Smooth muscle cell (in vitro differentiated cells): ENCODE measurements around the gene ANAPC16. TPM values are rescaled to one million over a fixed set of nuclear protein-coding genes. Genes with fewer than 3 reads are reported as not detected.
"Not testable (repeated sequence)": the region's sequence is repeated elsewhere in the genome, so short reads cannot be mapped to it uniquely, and the experiment has no call there.

Source experiments
- DNase-seq: peaks from one replicate; lab custom pipeline; 2025; ENCODE audit not compliant: unreplicated experiment; lab: John Stamatoyannopoulos, UW
- H2AFZ ChIP-seq: fragments of 200-600 bp; sonication (generic); 2 replicates; pipeline ENCODE4 v1.6.0; 2016; ENCODE audit warnings: antibody characterized with exemption, low read depth, mild to moderate bottlenecking
- H3F3A ChIP-seq: fragments of 200-600 bp; sonication (generic); 2 replicates; pipeline ENCODE4 v1.6.0; 2017; ENCODE audit warnings: antibody characterized with exemption, low read depth
- H3K27ac ChIP-seq: fragments of 200-600 bp; sonication (generic); 2 replicates; pipeline ENCODE4 v1.5.1; 2016; ENCODE audit warnings: low read depth, mild to moderate bottlenecking
- H3K27me3 ChIP-seq: fragments of 200-600 bp; sonication (generic); 2 replicates; pipeline ENCODE4 v1.6.1; 2016; ENCODE audit warnings: low read depth, mild to moderate bottlenecking
- H3K36me3 ChIP-seq: fragments of 200-600 bp; sonication (generic); 2 replicates; pipeline ENCODE4 v1.5.1; 2016; ENCODE audit warnings: low read depth
- H3K4me1 ChIP-seq: fragments of 200-600 bp; sonication (generic); 2 replicates; pipeline ENCODE4 v1.5.1; 2016; ENCODE audit warnings: low read depth
- H3K4me2 ChIP-seq: fragments of 200-600 bp; sonication (generic); 2 replicates; pipeline ENCODE4 v1.6.0; 2016; ENCODE audit warnings: mild to moderate bottlenecking
- H3K4me3 ChIP-seq: fragments of 200-600 bp; sonication (generic); 2 replicates; pipeline ENCODE4 v1.5.1; 2016; ENCODE audit warnings: mild to moderate bottlenecking
- H3K79me2 ChIP-seq: fragments of 200-600 bp; sonication (generic); 2 replicates; pipeline ENCODE4 v1.6.0; 2016; ENCODE audit warnings: low read depth, mild to moderate bottlenecking
- H3K9ac ChIP-seq: fragments of 200-600 bp; sonication (generic); 2 replicates; pipeline ENCODE4 v1.6.0; 2016; ENCODE audit warnings: low read depth
- H3K9me3 ChIP-seq: fragments of 200-600 bp; sonication (generic); replicated peaks from 2 replicates; pipeline ENCODE4 v1.5.1; 2016; ENCODE audit warnings: low read depth
- H4K20me1 ChIP-seq: fragments of 200-600 bp; sonication (generic); 2 replicates; pipeline ENCODE4 v1.6.0; 2016; ENCODE audit warnings: low read depth
- CTCF ChIP-seq: fragments of 200-600 bp; sonication (generic); IDR thresholded peaks from 2 replicates; pipeline ENCODE4 v1.5.1; 2017; ENCODE audit warnings: borderline replicate concordance, mild to moderate bottlenecking, antibody characterized with exemption; ENCODE audit not compliant: insufficient read depth, poor library complexity, severe bottlenecking
- WGBS: methylation state at CpG from one replicate; pipeline ENCODE4 v1.1.7; 2016; ENCODE audit warnings: low lambda C conversion rate; 5-methylcytosine and 5-hydroxymethylcytosine counted together
- polyA plus RNA-seq: library from polyadenylated mRNA; unstranded; fragments of >200 nt; fragmentation: Nextera tagmentation; extraction: Ambion mirVana; gene quantifications from 2 replicates; pipeline ENCODE4 v1.2.1, GENCODE V29; 2016
- total RNA-seq: library from RNA; depleted of rRNA; stranded (reverse); fragments of >200 nt; gene quantifications from 2 replicates; pipeline ENCODE4 v1.2.3, GENCODE V29; 2014

The ANAPC16 gene
- total and polyA plus RNA-seq, 2 experiments from 2014 or later: 76.4 to 81.8 TPM

GRCh38 chr10:72223743-72224101, 7.9 kb downstream of the ANAPC16 start:
- 92% methylated on average over 1 of the region's 1 CpG for WGBS
- no peaks in the 10 kb centered on the region for H3K9me3 ChIP-seq
- H3K4me2 ChIP-seq: no peak overlapping the region
- no peak overlapping the region for H3K27ac ChIP-seq
- H3K27me3 ChIP-seq: no peaks in the 10 kb centered on the region
- H4K20me1 ChIP-seq: no peaks in the 10 kb centered on the region
- H3F3A ChIP-seq: peaks cover 5% of the 10 kb centered on the region
- no peak for DNase-seq
- H3K9ac ChIP-seq: no peak overlapping the region
- H2AFZ ChIP-seq: no peak overlapping the region
- H3K4me1 ChIP-seq: no peaks in the 10 kb centered on the region
- TF ChIP-seq CTCF: no peak
- H3K36me3 ChIP-seq: no peaks in the 10 kb centered on the region
- H3K79me2 ChIP-seq: peaks cover 46% of the 10 kb centered on the region
- no peak overlapping the region for H3K4me3 ChIP-seq

GRCh38 chr10:72224191-72224590, 8.4 kb downstream of the ANAPC16 start:
- H3K79me2 ChIP-seq: peaks cover 46% of the 10 kb centered on the region
- 97% methylated on average over 6 of the region's 6 CpGs for WGBS
- H3K9me3 ChIP-seq: not testable (repeated sequence)

GRCh38 chr10:72226418-72227027, 10.7 kb downstream of the ANAPC16 start:
- Histone ChIP-seq H3K4me1 (no peaks in the 10 kb centered on the region), H3K4me3 (no peak overlapping the region), H3K36me3 (no peaks in the 10 kb centered on the region), H3K9ac (no peak overlapping the region), H3K27me3 (no peaks in the 10 kb centered on the region), H2AFZ (no peak overlapping the region), H4K20me1 (no peaks in the 10 kb centered on the region), H3K79me2 (peaks cover 59% of the 10 kb centered on the region), H3K9me3 (no peaks in the 10 kb centered on the region), H3K27ac (no peak overlapping the region), H3F3A (no peaks in the 10 kb centered on the region), H3K4me2 (no peak overlapping the region)
- TF ChIP-seq CTCF: no peak
- 95% methylated on average over 6 of the region's 6 CpGs for WGBS
- DNase-seq: no peak

More at GRCh38 chr10:72224191-72224590, 8.4 kb downstream of the ANAPC16 start:
- H3K9ac ChIP-seq, H3K4me1 ChIP-seq, H2AFZ ChIP-seq, H3K27ac ChIP-seq, H3K4me2 ChIP-seq, H3K36me3 ChIP-seq, H3K4me3 ChIP-seq, H4K20me1 ChIP-seq, H3F3A ChIP-seq, H3K27me3 ChIP-seq, DNase-seq: not testable (repeated sequence)

GRCh38 chr10:72227826-72228225, 12.0 kb downstream of the ANAPC16 start:
- Histone ChIP-seq H3K27me3 (no peaks in the 10 kb centered on the region), H3K79me2 (peaks cover 59% of the 10 kb centered on the region), H3K27ac (no peak overlapping the region), H2AFZ (no peak overlapping the region), H3K9me3 (no peaks in the 10 kb centered on the region), H3K4me3 (no peak overlapping the region), H3F3A (no peaks in the 10 kb centered on the region), H3K4me1 (no peaks in the 10 kb centered on the region), H4K20me1 (no peaks in the 10 kb centered on the region), H3K9ac (no peak overlapping the region), H3K36me3 (peaks cover under 1% of the 10 kb centered on the region), H3K4me2 (no peak overlapping the region)
- 92% methylated on average over 6 of the region's 6 CpGs for WGBS
- DNase-seq: no peak
- no peak for TF ChIP-seq CTCF
